A673 (cell line): ENCODE measurements around the gene CCK. TPM values are rescaled to one million over a fixed set of nuclear protein-coding genes. Genes with fewer than 3 reads are reported as not detected.

Source experiments
- BruUV-seq: library from RNA; stranded (reverse); fragments of 400-500 nt; replicated peaks from 2 replicates; lab custom pipeline; 2021; lab: Mats Ljungman, UMichigan
- CTCF ChIA-PET: fragments of 300-600 bp; sonication (Branson Sonifier 250); formaldehyde crosslinking; loops from one replicate; lab custom pipeline; 2022; ENCODE audit warnings: antibody characterized with exemption; lab: Charles Lee
- POLR2A ChIA-PET: fragments of 300-600 bp; sonication (Branson Sonifier 250); formaldehyde crosslinking; loops from one replicate; lab custom pipeline; 2022; ENCODE audit warnings: antibody characterized with exemption; ENCODE audit not compliant: low non-redundant PET; lab: Charles Lee
- DNase-seq: peaks from one replicate; pipeline ENCODE4 v3.0.0-alpha.2; 2015; ENCODE audit warnings: low spot score
- H3K27ac ChIP-seq: fragments of 200-600 bp; sonication (generic); 2 replicates; pipeline ENCODE4 v1.5.1; 2016; ENCODE audit warnings: mixed run types, low read depth, mild to moderate bottlenecking, mixed read lengths, antibody characterized with exemption, low read length; ENCODE audit not compliant: poor library complexity, severe bottlenecking
- H3K27me3 ChIP-seq: fragments of 200-600 bp; sonication (generic); replicated peaks from 2 replicates; pipeline ENCODE4 v1.6.1; 2017; ENCODE audit warnings: mixed run types, low read depth, mild to moderate bottlenecking, mixed read lengths, antibody characterized with exemption, low read length; ENCODE audit not compliant: insufficient read depth, poor library complexity
- H3K36me3 ChIP-seq: fragments of 200-600 bp; sonication (generic); 2 replicates; pipeline ENCODE4 v1.6.1; 2016; ENCODE audit warnings: mixed run types, mild to moderate bottlenecking, mixed read lengths, antibody characterized with exemption, low read length; ENCODE audit not compliant: insufficient read depth, poor library complexity, severe bottlenecking
- H3K4me1 ChIP-seq: fragments of 200-600 bp; sonication (generic); 2 replicates; pipeline ENCODE4 v1.6.1; 2017; ENCODE audit warnings: mixed run types, mild to moderate bottlenecking, mixed read lengths, antibody characterized with exemption, low read length; ENCODE audit not compliant: insufficient read depth, poor library complexity, severe bottlenecking
- H3K4me3 ChIP-seq: fragments of 200-600 bp; sonication (generic); 2 replicates; pipeline ENCODE4 v1.5.1; 2016; ENCODE audit warnings: low read depth, mixed run types, mild to moderate bottlenecking, mixed read lengths, low read length; ENCODE audit not compliant: poor library complexity, severe bottlenecking
- H3K9me3 ChIP-seq: fragments of 200-600 bp; sonication (generic); 2 replicates; pipeline ENCODE4 v1.6.1; 2016; ENCODE audit warnings: mixed run types, low read depth, mild to moderate bottlenecking, mixed read lengths, antibody characterized with exemption, low read length; ENCODE audit not compliant: poor library complexity, severe bottlenecking
- EZH2 ChIP-seq: fragments of 200-600 bp; sonication (generic); IDR thresholded peaks from 2 replicates; pipeline ENCODE4 v1.6.1; 2017; ENCODE audit warnings: borderline replicate concordance, low read depth, mild to moderate bottlenecking, mixed read lengths, antibody characterized with exemption, low read length; ENCODE audit not compliant: poor library complexity, severe bottlenecking
- intact Hi-C: fragments of 100-400 bp; cut with micrococcal nuclease; formaldehyde crosslinking; loops from one replicate; pipeline ENCODE4 v1.10.0; 2022; ENCODE audit not compliant: unreplicated experiment
- total RNA-seq: library from RNA; stranded (reverse); gene quantifications from 2 replicates; pipeline ENCODE4 v1.2.3, GENCODE V29; 2021
- TF ChIP-seq, protein P1 (sequence below): fragments of 300-800, 200-600 bp; sonication (generic); conservative IDR thresholded peaks from 2 replicates; pipeline ENCODE4 v1.5.1; 2017; ENCODE audit warnings: low read depth, mild to moderate bottlenecking, antibody characterized with exemption, low read length, moderate library complexity, mixed read lengths

CCK gene
- total RNA-seq, 1 experiment from 2014 or later, result 19.6 TPM

DNA sequence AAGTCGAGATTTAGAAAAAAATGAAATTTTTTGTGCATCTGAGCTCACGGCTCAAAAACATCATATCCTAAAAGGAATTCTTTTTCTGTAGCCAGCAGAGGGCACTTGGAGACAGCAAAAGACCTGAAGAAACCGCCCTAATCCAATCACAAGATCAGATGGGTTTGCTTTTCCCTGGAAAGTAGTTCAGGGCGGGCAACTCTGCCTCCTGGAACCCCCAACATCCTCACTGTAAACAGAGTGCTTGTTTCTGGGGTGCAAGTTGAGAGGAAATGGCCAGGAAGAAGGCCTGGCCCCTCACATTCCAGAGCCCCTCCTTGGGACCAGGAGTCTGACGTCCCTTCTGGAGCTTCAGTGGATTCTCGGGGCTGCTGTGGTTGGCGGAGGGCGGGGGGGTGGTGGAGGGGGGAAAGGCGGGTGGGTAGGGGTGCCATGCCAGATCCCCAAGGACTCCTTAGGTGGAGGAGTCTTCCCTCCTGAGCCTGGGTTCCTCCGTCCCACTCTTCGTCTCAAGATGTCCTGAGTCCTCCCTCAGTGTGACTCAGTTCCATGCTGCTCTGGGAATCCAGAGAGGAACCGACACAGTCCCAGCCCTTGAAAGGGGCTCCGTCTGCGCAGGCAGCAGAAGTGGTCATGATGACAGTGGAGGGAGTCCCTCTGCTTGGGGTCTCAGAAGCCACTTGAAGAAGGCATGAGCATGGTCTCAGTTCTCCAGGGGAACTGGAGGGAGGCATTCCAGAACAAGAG, 35.9 kb downstream of the CCK start:
- Histone ChIP-seq H3K36me3 (no peaks in the 10 kb centered on the region), H3K27ac (no peak overlapping the region), H3K4me3 (no peak overlapping the region), H3K27me3 (no peaks in the 10 kb centered on the region), H3K9me3 (no peaks in the 10 kb centered on the region), H3K4me1 (no peaks in the 10 kb centered on the region)
- peak; percentile 52 for DNase-seq
- CTCF ChIA-PET, result interaction anchor here (0.6 to 1.7 kb wide), 2 partner anchors 213 to 222 kb away, joined by 7 to 10 read pairs; no protein-coding TSS in a partner anchor
- TF ChIP-seq EZH2, result no peak
- TF ChIP-seq, protein P1, sequence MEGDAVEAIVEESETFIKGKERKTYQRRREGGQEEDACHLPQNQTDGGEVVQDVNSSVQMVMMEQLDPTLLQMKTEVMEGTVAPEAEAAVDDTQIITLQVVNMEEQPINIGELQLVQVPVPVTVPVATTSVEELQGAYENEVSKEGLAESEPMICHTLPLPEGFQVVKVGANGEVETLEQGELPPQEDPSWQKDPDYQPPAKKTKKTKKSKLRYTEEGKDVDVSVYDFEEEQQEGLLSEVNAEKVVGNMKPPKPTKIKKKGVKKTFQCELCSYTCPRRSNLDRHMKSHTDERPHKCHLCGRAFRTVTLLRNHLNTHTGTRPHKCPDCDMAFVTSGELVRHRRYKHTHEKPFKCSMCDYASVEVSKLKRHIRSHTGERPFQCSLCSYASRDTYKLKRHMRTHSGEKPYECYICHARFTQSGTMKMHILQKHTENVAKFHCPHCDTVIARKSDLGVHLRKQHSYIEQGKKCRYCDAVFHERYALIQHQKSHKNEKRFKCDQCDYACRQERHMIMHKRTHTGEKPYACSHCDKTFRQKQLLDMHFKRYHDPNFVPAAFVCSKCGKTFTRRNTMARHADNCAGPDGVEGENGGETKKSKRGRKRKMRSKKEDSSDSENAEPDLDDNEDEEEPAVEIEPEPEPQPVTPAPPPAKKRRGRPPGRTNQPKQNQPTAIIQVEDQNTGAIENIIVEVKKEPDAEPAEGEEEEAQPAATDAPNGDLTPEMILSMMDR, result peak; percentile 47
- intact Hi-C loops, result loop anchor here (1.0 kb wide), 1 partner anchor 213 kb away; no protein-coding TSS in a partner anchor
- BruUV-seq, result no TSS peak
- POLR2A ChIA-PET, result no interaction called here

GRCh38 chr3:42229266-42229941, 36.6 kb downstream of the CCK start:
- BruUV-seq, result no TSS peak
- intact Hi-C loops, result no loop called here
- POLR2A ChIA-PET, result no interaction called here

DNA sequence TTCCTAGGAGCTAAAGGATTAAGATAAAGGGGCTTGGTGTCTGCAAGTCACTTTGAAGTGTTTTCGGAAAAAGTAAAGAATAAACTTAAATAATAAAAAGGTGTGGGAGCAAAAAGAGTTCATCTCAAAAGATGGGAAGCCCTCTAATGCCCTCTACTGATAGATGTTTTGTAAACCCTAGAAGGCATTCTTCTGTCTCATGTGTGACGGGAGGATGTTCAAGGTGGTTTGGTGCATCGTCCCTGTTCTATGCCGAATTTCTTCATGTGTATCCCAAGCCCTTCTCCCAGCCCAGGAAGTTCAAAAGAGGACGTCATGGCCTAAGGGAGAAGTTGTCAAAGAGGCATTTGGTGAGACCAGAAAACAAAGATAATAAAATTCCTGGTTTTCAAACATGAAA, 37.2 kb downstream of the CCK start:
- no peaks in the 10 kb centered on the region for H3K9me3 ChIP-seq
- no peaks in the 10 kb centered on the region for H3K4me1 ChIP-seq
- no peaks in the 10 kb centered on the region for H3K36me3 ChIP-seq
- intact Hi-C loops, result no loop called here
- H3K4me3 ChIP-seq, result no peak overlapping the region
- ChIA-PET CTCF (interaction anchor here (1.7 kb wide), 1 partner anchor 215 kb away, joined by 10 read pairs; no protein-coding TSS in a partner anchor), POLR2A (no interaction called here)
- no TSS peak for BruUV-seq
- TF ChIP-seq, protein P1, result no peak
- TF ChIP-seq EZH2, result no peak
- H3K27me3 ChIP-seq, result no peaks in the 10 kb centered on the region
- DNase-seq, result peak; percentile 2
- H3K27ac ChIP-seq, result no peak overlapping the region

More at GRCh38 chr3:42229266-42229941, 36.6 kb downstream of the CCK start:
- Histone ChIP-seq H3K9me3 (no peaks in the 10 kb centered on the region), H3K27ac (no peak overlapping the region), H3K27me3 (no peaks in the 10 kb centered on the region), H3K4me1 (no peaks in the 10 kb centered on the region), H3K4me3 (no peak overlapping the region), H3K36me3 (no peaks in the 10 kb centered on the region)
- DNase-seq, result no peak
- CTCF ChIA-PET, result interaction anchor here (0.6 to 1.7 kb wide), 2 partner anchors 214 to 223 kb away, joined by 7 to 10 read pairs; no protein-coding TSS in a partner anchor
- TF ChIP-seq EZH2, result no peak
